PC-3 (cell line): Measurements from ENCODE around the gene FBXW9. TPM values are rescaled to one million over a fixed set of nuclear protein-coding genes. Genes with fewer than 3 reads are reported as not detected.
A peak's percentile ranks its signal among the peaks of the same experiment; 100 is the strongest.
"Not testable (repeated sequence)": the region's sequence is repeated elsewhere in the genome, so short reads cannot be mapped to it uniquely, and the experiment has no call there.

Source experiments
- ATAC-seq: fragments of 200-7000 bp; cut with Tn5 transposase; 2 replicates; pipeline ENCODE4 v1.9.1; 2020; ENCODE audit warnings: mild to moderate bottlenecking, moderate library complexity
- BruUV-seq: library from RNA; stranded (reverse); fragments of 400-500 nt; replicated peaks from 2 replicates; lab custom pipeline; 2021; lab: Mats Ljungman, UMichigan
- CTCF ChIA-PET: fragments of 300-600 bp; sonication (Branson Sonifier 250); formaldehyde crosslinking; loops from one replicate; lab custom pipeline; 2022; ENCODE audit warnings: antibody characterized with exemption; lab: Charles Lee
- POLR2A ChIA-PET: fragments of 300-600 bp; sonication (Branson Sonifier 250); formaldehyde crosslinking; loops from one replicate; lab custom pipeline; 2022; ENCODE audit warnings: antibody characterized with exemption; ENCODE audit not compliant: unreplicated experiment; lab: Charles Lee
- DNase-seq: peaks from one replicate; pipeline ENCODE4 v3.0.0-alpha.2; 2015
- H2AFZ ChIP-seq: fragments of 300-600 bp; sonication (generic); 2 replicates; pipeline ENCODE4 v1.6.0; 2016; ENCODE audit warnings: antibody characterized with exemption, low read length
- H3F3A ChIP-seq: fragments of 300-600 bp; sonication (generic); one replicate; pipeline ENCODE4 v1.6.0; 2017; ENCODE audit warnings: antibody characterized with exemption, low read length, control low read depth, mild to moderate bottlenecking; ENCODE audit not compliant: unreplicated experiment
- H3K27ac ChIP-seq: fragments of 300-600 bp; sonication (generic); 2 replicates; pipeline ENCODE4 v1.5.1; 2016; ENCODE audit warnings: mild to moderate bottlenecking, low read length
- H3K27me3 ChIP-seq: fragments of 300-600 bp; sonication (generic); 2 replicates; pipeline ENCODE4 v1.6.1; 2016; ENCODE audit warnings: low read length, mixed read lengths
- H3K36me3 ChIP-seq: fragments of 300-600 bp; sonication (generic); 2 replicates; pipeline ENCODE4 v1.6.1; 2016; ENCODE audit warnings: low read depth, mixed run types, low read length, mixed read lengths
- H3K4me1 ChIP-seq: fragments of 300-600 bp; sonication (generic); 2 replicates; pipeline ENCODE4 v1.5.1; 2016; ENCODE audit warnings: low read length; ENCODE audit not compliant: insufficient read depth
- H3K4me2 ChIP-seq: fragments of 300-600 bp; sonication (generic); 2 replicates; pipeline ENCODE4 v1.6.0; 2016; ENCODE audit warnings: low read length
- H3K4me3 ChIP-seq: fragments of 300-600 bp; sonication (generic); 2 replicates; pipeline ENCODE4 v1.5.1; 2016; ENCODE audit warnings: mild to moderate bottlenecking, low read length, mixed read lengths
- H3K79me2 ChIP-seq: fragments of 300-600 bp; sonication (generic); 2 replicates; pipeline ENCODE4 v1.6.1; 2017; ENCODE audit warnings: low read length, mixed read lengths
- H3K9ac ChIP-seq: fragments of 300-600 bp; sonication (generic); 2 replicates; pipeline ENCODE4 v1.6.0; 2016; ENCODE audit warnings: mild to moderate bottlenecking, low read length
- H3K9me2 ChIP-seq: fragments of 300-600 bp; sonication (generic); replicated peaks from 2 replicates; pipeline ENCODE4 v1.6.1; 2016; ENCODE audit warnings: mixed run types, low read length, mixed read lengths
- H3K9me3 ChIP-seq: fragments of 300-600 bp; sonication (generic); 2 replicates; pipeline ENCODE4 v1.6.1; 2016; ENCODE audit warnings: low read length, mixed read lengths
- H4K20me1 ChIP-seq: fragments of 300-600 bp; sonication (generic); 2 replicates; pipeline ENCODE4 v1.6.1; 2016; ENCODE audit warnings: low read length, mixed read lengths
- CTCF ChIP-seq: fragments of 300-600 bp; sonication (generic); conservative IDR thresholded peaks from 2 replicates; pipeline ENCODE4 v1.5.1; 2017; ENCODE audit warnings: antibody characterized with exemption, low read depth, mild to moderate bottlenecking, low read length
- EZH2 ChIP-seq: fragments of 300-600 bp; sonication (generic); IDR thresholded peaks from one replicate; pipeline ENCODE4 v1.6.1; 2017; ENCODE audit warnings: antibody characterized with exemption, mild to moderate bottlenecking, low read length; ENCODE audit not compliant: unreplicated experiment
- EZH2phosphoT487 ChIP-seq: fragments of 300-600 bp; sonication (generic); IDR thresholded peaks from 2 replicates; pipeline ENCODE4 v1.6.1; 2018; ENCODE audit warnings: mild to moderate bottlenecking, antibody characterized with exemption, low read length, borderline replicate concordance
- intact Hi-C: fragments of 100-400 bp; cut with micrococcal nuclease; formaldehyde crosslinking; loops from 2 replicates; pipeline ENCODE4 v1.9.0; 2023
- total RNA-seq: library from RNA; depleted of rRNA; stranded (reverse); fragments of >200 nt; gene quantifications from 2 replicates; pipeline ENCODE4 v1.2.3, GENCODE V29; 2014

FBXW9 gene
- total RNA-seq, 1 experiment from 2014 or later, result 27.5 TPM

GRCh38 chr19:12698138-12698537 lies 1.7 kb upstream of the FBXW9 start:
- H3K36me3 ChIP-seq, result peaks cover 35% of the 10 kb centered on the region
- CTCF ChIA-PET, result no interaction called here

GRCh38 chr19:12697425-12697824 lies 994 bp upstream of the FBXW9 start:
- ATAC-seq, H2AFZ ChIP-seq, POLR2A ChIA-PET, H3K27ac ChIP-seq, H4K20me1 ChIP-seq, H3K4me3 ChIP-seq, H3F3A ChIP-seq, H3K27me3 ChIP-seq, intact Hi-C loops, H3K9ac ChIP-seq, CTCF ChIA-PET, H3K9me2 ChIP-seq, DNase-seq, H3K9me3 ChIP-seq, BruUV-seq: not testable (repeated sequence)
- Histone ChIP-seq H3K36me3 (peaks cover 29% of the 10 kb centered on the region), H3K4me2 (peak overlapping the region; percentile 96; the same call in 1 of the 2 replicates), H3K4me1 (peaks cover 15% of the 10 kb centered on the region), H3K79me2 (peaks cover 14% of the 10 kb centered on the region)

More at GRCh38 chr19:12698138-12698537, 1.7 kb upstream of the FBXW9 start:
- ATAC-seq, result no peak
- Histone ChIP-seq H3K79me2 (peaks cover 14% of the 10 kb centered on the region), H3K9me2 (no peaks in the 10 kb centered on the region), H3K9ac (no peak overlapping the region), H3F3A (no peaks in the 10 kb centered on the region), H3K27me3 (no peaks in the 10 kb centered on the region), H2AFZ (no peak overlapping the region), H3K9me3 (no peaks in the 10 kb centered on the region), H3K4me3 (no peak overlapping the region), H3K4me1 (peaks cover 15% of the 10 kb centered on the region), H3K4me2 (no peak overlapping the region), H3K27ac (no peak overlapping the region), H4K20me1 (no peaks in the 10 kb centered on the region)
- TF ChIP-seq EZH2 (no peak), EZH2phosphoT487 (no peak), CTCF (no peak)
- BruUV-seq, result no TSS peak
- no peak for DNase-seq
- intact Hi-C loops, result no loop called here
- POLR2A ChIA-PET, result no interaction called here

GRCh38 chr19:12695997-12696365 lies 450 bp downstream of the FBXW9 start:
- ChIA-PET CTCF (no interaction called here), POLR2A (no interaction called here)
- Histone ChIP-seq H3K9ac (peak overlapping the region; percentile 82), H3F3A (no peaks in the 10 kb centered on the region), H3K27me3 (no peaks in the 10 kb centered on the region), H3K79me2 (peaks cover 14% of the 10 kb centered on the region), H3K9me3 (no peaks in the 10 kb centered on the region), H3K27ac (peak overlapping the region; percentile 42; the same call in 1 of the 2 replicates), H3K4me3 (peak overlapping the region; percentile 83), H3K9me2 (no peaks in the 10 kb centered on the region), H4K20me1 (no peaks in the 10 kb centered on the region), H3K36me3 (peaks cover 16% of the 10 kb centered on the region), H3K4me2 (peak overlapping the region; percentile 96), H2AFZ (peak overlapping the region; percentile 87), H3K4me1 (peaks cover 15% of the 10 kb centered on the region)
- intact Hi-C loops, result no loop called here
- BruUV-seq, result no TSS peak
- DNase-seq (no peak), ATAC-seq (peak; percentile 3)
- TF ChIP-seq CTCF (no peak), EZH2 (no peak)
